GM12878 (cell line): ENCODE measurements around the gene SLC13A3. TPM values are rescaled to one million over a fixed set of nuclear protein-coding genes. Genes with fewer than 3 reads are reported as not detected.

Experiments
- ATAC-seq: fragments of 200-7000 bp; cut with Tn5 transposase; 3 replicates; pipeline ENCODE4 v1.9.1; 2020; ENCODE audit warnings: mild to moderate bottlenecking, moderate library complexity
- BruUV-seq: library from RNA; stranded (reverse); fragments of 400-500 nt; replicated peaks from 2 replicates; lab custom pipeline; 2021; lab: Mats Ljungman, UMichigan
- CTCF ChIA-PET: fragments of 300-600 bp; sonication (Branson Sonifier 250); formaldehyde crosslinking; extraction: SDS; loops from one replicate; lab custom pipeline; 2021; ENCODE audit warnings: inconsistent platforms; lab: Yijun Ruan, JAX
- POLR2A ChIA-PET: fragments of 350-600 bp; formaldehyde crosslinking; extraction: SDS; loops from one replicate; lab custom pipeline; 2021; ENCODE audit warnings: inconsistent platforms; lab: Charles Lee
- RAD21 ChIA-PET: fragments of 300-600 bp; sonication (Branson Sonifier 250); formaldehyde crosslinking; loops from one replicate; lab custom pipeline; 2023; ENCODE audit warnings: antibody characterized with exemption; ENCODE audit not compliant: unreplicated experiment; lab: Charles Lee
- SMC1A ChIA-PET: fragments of 300-600 bp; sonication (Branson Sonifier 250); formaldehyde crosslinking; loops from one replicate; lab custom pipeline; 2023; ENCODE audit not compliant: unreplicated experiment, uncharacterized antibody; lab: Charles Lee
- DNase-seq: peaks from one replicate; pipeline ENCODE4 v3.0.0-alpha.2; 2011; ENCODE audit warnings: low read depth, low spot score
- FAIRE-seq: peaks from 3 replicates; lab custom pipeline; 2011; peaks lifted over from hg19 to GRCh38; lab: Jason Lieb, UNC
- H2AFZ ChIP-seq: 2 replicates; pipeline ENCODE4 v1.6.0; 2011; ENCODE audit warnings: low read depth, low read length, control low read depth; ENCODE audit not compliant: control insufficient read depth
- H3K27ac ChIP-seq: 2 replicates; pipeline ENCODE4 v1.5.1; 2011; ENCODE audit warnings: control low read depth; ENCODE audit not compliant: control insufficient read depth, insufficient read depth
- H3K27me3 ChIP-seq, 2 experiments: replicated peaks in 1 of 2; 2 replicates each; pipeline versions ENCODE4 v1.6.0 to v1.6.1; 2011; ENCODE audit warnings: low read length in 1 of 2; ENCODE audit not compliant: control insufficient read depth in 2 of 2, insufficient read depth in 2 of 2
- H3K36me3 ChIP-seq, 2 experiments: 2 replicates each; pipeline ENCODE4 v1.5.1; 2011; ENCODE audit warnings: low read length in 1 of 2; ENCODE audit not compliant: control insufficient read depth in 2 of 2, insufficient read depth in 2 of 2
- H3K4me1 ChIP-seq: 2 replicates; pipeline ENCODE4 v1.6.1; 2011; ENCODE audit warnings: mild to moderate bottlenecking, low read length, moderate library complexity, mixed read lengths; ENCODE audit not compliant: control insufficient read depth, insufficient read depth
- H3K4me2 ChIP-seq: 2 replicates; pipeline ENCODE4 v1.6.0; 2011; ENCODE audit warnings: control low read depth; ENCODE audit not compliant: control insufficient read depth, insufficient read depth
- H3K4me3 ChIP-seq: fragments of 200-600 bp; sonication (generic); 2 replicates; pipeline ENCODE4 v1.5.1; 2016
- H3K79me2 ChIP-seq: 2 replicates; pipeline ENCODE4 v1.6.0; 2011; ENCODE audit warnings: low read length; ENCODE audit not compliant: control insufficient read depth, insufficient read depth
- H3K9ac ChIP-seq: 2 replicates; pipeline ENCODE4 v1.8.0; 2011; ENCODE audit warnings: low read length, control low read depth, mixed read lengths; ENCODE audit not compliant: control insufficient read depth, insufficient read depth
- H3K9me3 ChIP-seq: replicated peaks from 3 replicates; pipeline ENCODE4 v1.5.1; 2011; ENCODE audit warnings: mild to moderate bottlenecking, low read length; ENCODE audit not compliant: control insufficient read depth, insufficient read depth
- H4K20me1 ChIP-seq: 2 replicates; pipeline ENCODE4 v1.6.0; 2011; ENCODE audit not compliant: control insufficient read depth, insufficient read depth
- RAD51 ChIP-seq: fragments of 450-650 bp; IDR thresholded peaks from 2 replicates; pipeline ENCODE4 v1.6.1; 2016; ENCODE audit warnings: moderate library complexity, mild to moderate bottlenecking, inconsistent platforms
- SPI1 ChIP-seq: IDR thresholded peaks from 2 replicates; pipeline ENCODE4 v1.6.1; 2011; ENCODE audit warnings: low read depth, mild to moderate bottlenecking, low read length, moderate library complexity, borderline replicate concordance; ENCODE audit not compliant: insufficient read depth
- TARDBP ChIP-seq: IDR thresholded peaks from 2 replicates; pipeline ENCODE4 v1.6.1; 2016; ENCODE audit warnings: borderline replicate concordance
- YBX1 ChIP-seq: fragments of 450-650 bp; IDR thresholded peaks from 2 replicates; pipeline ENCODE4 v1.6.1; 2016; ENCODE audit warnings: antibody characterized with exemption
- WGBS: methylation state at CpG from one replicate; pipeline ENCODE4 v1.1.6; 2016; ENCODE audit warnings: low lambda C conversion rate; ENCODE audit not compliant: insufficient replicate concordance, insufficient coverage; ENCODE audit errors: missing lambda C conversion rate; 5-methylcytosine and 5-hydroxymethylcytosine counted together
- in situ Hi-C: fragments of 300-500 bp; cut with MboI; formaldehyde crosslinking; loops from 9 replicates; pipeline ENCODE4 v1.14.3; 2018; ENCODE audit warnings: mixed read lengths
- intact Hi-C: fragments of 100-400 bp; cut with micrococcal nuclease; formaldehyde crosslinking; loops from one replicate; pipeline ENCODE4 v1.14.2; 2022; ENCODE audit not compliant: unreplicated experiment
- polyA plus RNA-seq, 11 experiments: library from polyadenylated mRNA; depleted of rRNA in 4 of 11; unstranded in 6 of 11; stranded (reverse) in 5 of 11; fragments of >200 nt; fragmentation: Nextera tagmentation in 4 of 11; fragmentation: Illumina TruSeq in 1 of 11; extraction: Ambion mirVana in 4 of 11; extraction: Trizol in 1 of 11; gene quantifications; 1 replicate in 1 of 11; 2 replicates in 10 of 11; pipeline versions ENCODE4 v1.2.1 to v1.2.3, GENCODE V29; 2011 to 2016; ENCODE audit warnings: inconsistent platforms in 2 of 11, missing spikeins in 2 of 11, low read depth in 1 of 11
- total RNA-seq, 4 experiments: library from RNA; depleted of rRNA in 3 of 4; stranded (reverse); fragments of >200 nt in 3 of 4; fragmentation: Illumina TruSeq in 1 of 4; extraction: Trizol in 1 of 4; gene quantifications; 2 replicates each; pipeline versions ENCODE4 v1.2.1 to v1.2.3, GENCODE V29; 2013 to 2021
- TF ChIP-seq, protein P1 (sequence below): fragments of 450-650 bp; IDR thresholded peaks from 2 replicates; pipeline ENCODE4 v1.6.1; 2017; ENCODE audit warnings: low read depth, mild to moderate bottlenecking, moderate library complexity
- TF ChIP-seq, protein P2 (sequence below): IDR thresholded peaks from 2 replicates; pipeline ENCODE4 v1.6.1; 2011; ENCODE audit warnings: mild to moderate bottlenecking, low read depth, low read length, moderate library complexity; ENCODE audit not compliant: insufficient replicate concordance

The SLC13A3 gene
- total and polyA plus RNA-seq, 10 of the 15 experiments (the other 5 are each of a cell fraction or from before 2014, with no cell fraction given), result 0.03 to 0.76 (median 0.07) TPM; not detected in 4

DNA sequence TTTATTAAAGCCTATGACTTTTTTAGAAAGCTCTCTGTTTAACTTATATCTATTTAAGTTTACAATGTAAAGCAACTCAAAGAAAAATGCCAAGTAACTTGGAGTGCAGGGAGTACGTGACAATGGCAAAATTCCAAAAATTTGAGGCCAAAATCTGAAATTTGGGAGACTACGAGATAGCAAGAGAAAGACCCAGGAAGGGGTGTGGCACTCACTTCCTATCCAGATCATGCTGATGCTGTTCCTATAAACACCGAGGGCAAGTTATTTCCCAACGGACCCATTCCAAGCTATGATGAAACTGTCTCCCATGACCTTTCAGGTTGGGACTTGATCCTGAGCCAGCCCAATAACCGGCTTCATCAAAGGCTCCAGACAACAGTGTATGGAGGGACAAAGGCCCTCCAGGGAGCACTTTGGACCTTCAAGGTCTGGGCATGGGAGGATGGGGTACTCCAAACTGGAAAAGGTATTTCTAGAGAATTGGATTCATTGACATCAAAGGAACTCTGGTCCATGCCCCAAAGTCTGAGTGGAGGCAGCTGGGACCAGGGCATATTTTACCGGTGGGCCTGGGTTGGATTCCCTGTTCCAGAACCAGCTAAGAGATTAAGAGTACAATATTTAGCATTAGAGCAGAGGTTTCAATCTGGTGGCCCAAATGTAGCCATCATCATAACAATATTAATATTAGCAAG lies 15.7 kb upstream of the SLC13A3 start (continued):
- TF ChIP-seq, protein P1, sequence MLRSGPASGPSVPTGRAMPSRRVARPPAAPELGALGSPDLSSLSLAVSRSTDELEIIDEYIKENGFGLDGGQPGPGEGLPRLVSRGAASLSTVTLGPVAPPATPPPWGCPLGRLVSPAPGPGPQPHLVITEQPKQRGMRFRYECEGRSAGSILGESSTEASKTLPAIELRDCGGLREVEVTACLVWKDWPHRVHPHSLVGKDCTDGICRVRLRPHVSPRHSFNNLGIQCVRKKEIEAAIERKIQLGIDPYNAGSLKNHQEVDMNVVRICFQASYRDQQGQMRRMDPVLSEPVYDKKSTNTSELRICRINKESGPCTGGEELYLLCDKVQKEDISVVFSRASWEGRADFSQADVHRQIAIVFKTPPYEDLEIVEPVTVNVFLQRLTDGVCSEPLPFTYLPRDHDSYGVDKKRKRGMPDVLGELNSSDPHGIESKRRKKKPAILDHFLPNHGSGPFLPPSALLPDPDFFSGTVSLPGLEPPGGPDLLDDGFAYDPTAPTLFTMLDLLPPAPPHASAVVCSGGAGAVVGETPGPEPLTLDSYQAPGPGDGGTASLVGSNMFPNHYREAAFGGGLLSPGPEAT, result no peak
- TF ChIP-seq TARDBP (no peak), RAD51 (no peak)
- TF ChIP-seq, protein P2, sequence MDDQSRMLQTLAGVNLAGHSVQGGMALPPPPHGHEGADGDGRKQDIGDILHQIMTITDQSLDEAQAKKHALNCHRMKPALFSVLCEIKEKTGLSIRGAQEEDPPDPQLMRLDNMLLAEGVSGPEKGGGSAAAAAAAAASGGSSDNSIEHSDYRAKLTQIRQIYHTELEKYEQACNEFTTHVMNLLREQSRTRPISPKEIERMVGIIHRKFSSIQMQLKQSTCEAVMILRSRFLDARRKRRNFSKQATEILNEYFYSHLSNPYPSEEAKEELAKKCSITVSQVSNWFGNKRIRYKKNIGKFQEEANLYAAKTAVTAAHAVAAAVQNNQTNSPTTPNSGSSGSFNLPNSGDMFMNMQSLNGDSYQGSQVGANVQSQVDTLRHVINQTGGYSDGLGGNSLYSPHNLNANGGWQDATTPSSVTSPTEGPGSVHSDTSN, result no peak

DNA sequence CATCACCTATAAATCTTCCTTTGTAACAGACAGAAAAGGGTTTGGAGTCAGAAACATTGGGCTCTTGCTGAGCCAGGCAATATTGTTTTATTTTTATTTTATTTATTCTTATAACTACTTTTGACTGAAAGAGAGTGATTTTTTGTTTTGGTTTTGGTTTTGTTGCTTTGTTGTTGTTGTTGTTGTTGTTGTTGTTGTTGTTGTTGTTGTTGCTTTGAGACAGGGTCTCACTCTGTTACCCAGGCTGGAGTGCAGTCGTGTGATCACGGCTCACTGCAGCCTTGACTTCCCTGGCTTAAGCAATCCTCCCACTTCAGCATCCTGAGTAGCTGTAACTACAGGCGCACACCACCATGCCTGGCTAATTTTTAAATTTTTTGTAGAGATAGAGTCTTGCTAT lies 15.0 kb upstream of the SLC13A3 start:
- Histone ChIP-seq H3K4me3 (no peak overlapping the region), H4K20me1 (no peaks in the 10 kb centered on the region), H3K27ac (no peak overlapping the region), H3K4me1 (no peaks in the 10 kb centered on the region), H3K4me2 (no peak overlapping the region), H3K9ac (no peak overlapping the region), H2AFZ (no peak overlapping the region), H3K9me3 (no peaks in the 10 kb centered on the region; the same call in 2 of the 3 replicates), H3K79me2 (no peaks in the 10 kb centered on the region), H3K27me3 (no peaks in the 10 kb centered on the region), H3K36me3 (no peaks in the 10 kb centered on the region)
- SMC1A ChIA-PET, result no interaction called here
- in situ Hi-C loops, result no loop called here
- POLR2A ChIA-PET, result interaction anchor here (0.7 kb wide), 1 partner anchor 41 kb away, joined by 3 read pairs; no protein-coding TSS in a partner anchor
- FAIRE-seq (no peak), ATAC-seq (no peak), DNase-seq (no peak)
- CTCF ChIA-PET, result no interaction called here
- no TSS peak for BruUV-seq
- TF ChIP-seq YBX1 (no peak), SPI1 (no peak)
- intact Hi-C loops, result no loop called here
- 90% methylated on average over 3 of the region's 3 CpGs for WGBS
- RAD21 ChIA-PET, result no interaction called here
